Common myeloid progenitor, CD34-positive (primary cell): ENCODE results near the gene MUSK.
A peak's percentile ranks its signal among the peaks of the same experiment; 100 is the strongest.
"Not testable (repeated sequence)": the region's sequence is repeated elsewhere in the genome, so short reads cannot be mapped to it uniquely, and the experiment has no call there.

Source experiments
- CTCF ChIA-PET: fragments of 350-600 bp; sonication (Branson Sonifier 250); formaldehyde crosslinking; loops from one replicate; lab custom pipeline; 2021; ENCODE audit warnings: antibody characterized with exemption; lab: Charles Lee
- POLR2A ChIA-PET: fragments of 350-600 bp; sonication (Branson Sonifier 250); formaldehyde crosslinking; loops from one replicate; lab custom pipeline; 2021; ENCODE audit warnings: antibody characterized with exemption; lab: Charles Lee
- DNase-seq, 3 donors: peaks; one replicate each; pipeline versions ENCODE4 v3.0.0 to v3.0.0-alpha.2; 2013
- H3K27ac ChIP-seq, 2 experiments: 1 replicate in 1 of 2; 2 replicates in 1 of 2; pipeline ENCODE4 v1.7.0; 2013; ENCODE audit warnings: inconsistent platforms in 2 of 2, low read length in 2 of 2, mild to moderate bottlenecking in 2 of 2, low read depth in 1 of 2, moderate library complexity in 1 of 2; ENCODE audit not compliant: severe bottlenecking in 2 of 2, insufficient read depth in 1 of 2, poor library complexity in 1 of 2
- H3K27me3 ChIP-seq, 5 experiments: replicated peaks in 2 of 5; 1 replicate in 3 of 5; 2 replicates in 2 of 5; pipeline versions ENCODE4 v1.6.1 to v1.7.0; 2013; ENCODE audit warnings: low read length in 4 of 5, mild to moderate bottlenecking in 2 of 5, moderate library complexity in 2 of 5, inconsistent platforms in 1 of 5; ENCODE audit not compliant: insufficient read depth in 5 of 5, control insufficient read depth in 4 of 5
- H3K36me3 ChIP-seq, 4 experiments: 1 replicate in 2 of 4; 2 replicates in 2 of 4; pipeline versions ENCODE4 v1.6.1 to v1.7.0; 2013; ENCODE audit warnings: low read length in 3 of 4, control low read depth in 1 of 4, mild to moderate bottlenecking in 1 of 4; ENCODE audit not compliant: control insufficient read depth in 4 of 4, insufficient read depth in 4 of 4
- H3K4me1 ChIP-seq, 4 experiments: 1 replicate in 3 of 4; 2 replicates in 1 of 4; pipeline versions ENCODE4 v1.6.1 to v1.7.1; 2013; ENCODE audit warnings: low read length in 3 of 4, mild to moderate bottlenecking in 3 of 4, control low read depth in 1 of 4, inconsistent platforms in 1 of 4, moderate library complexity in 1 of 4; ENCODE audit not compliant: control insufficient read depth in 4 of 4, insufficient read depth in 4 of 4; ENCODE audit errors: control extremely low read depth in 1 of 4
- H3K4me3 ChIP-seq, 7 experiments: 1 replicate in 4 of 7; 2 replicates in 3 of 7; pipeline versions ENCODE4 v1.5.1 to v1.7.0; 2013; ENCODE audit warnings: mild to moderate bottlenecking in 7 of 7, low read length in 6 of 7, moderate library complexity in 6 of 7, inconsistent platforms in 2 of 7, low read depth in 2 of 7, control low read depth in 1 of 7; ENCODE audit not compliant: insufficient read depth in 4 of 7, control insufficient read depth in 1 of 7; ENCODE audit errors: extremely low read depth in 1 of 7
- H3K9me3 ChIP-seq, 5 experiments: 1 replicate in 4 of 5; 2 replicates in 1 of 5; pipeline versions ENCODE4 v1.6.1 to v1.7.1; 2013; ENCODE audit warnings: low read length in 4 of 5, mild to moderate bottlenecking in 2 of 5, inconsistent platforms in 1 of 5, low read depth in 1 of 5, moderate library complexity in 1 of 5; ENCODE audit not compliant: control insufficient read depth in 4 of 5, insufficient read depth in 2 of 5; ENCODE audit errors: control extremely low read depth in 1 of 5
- WGBS: methylation state at CpG from one replicate; pipeline ENCODE4 v1.1.5; 2013; ENCODE audit not compliant: insufficient coverage; 5-methylcytosine and 5-hydroxymethylcytosine counted together

MUSK gene

DNA sequence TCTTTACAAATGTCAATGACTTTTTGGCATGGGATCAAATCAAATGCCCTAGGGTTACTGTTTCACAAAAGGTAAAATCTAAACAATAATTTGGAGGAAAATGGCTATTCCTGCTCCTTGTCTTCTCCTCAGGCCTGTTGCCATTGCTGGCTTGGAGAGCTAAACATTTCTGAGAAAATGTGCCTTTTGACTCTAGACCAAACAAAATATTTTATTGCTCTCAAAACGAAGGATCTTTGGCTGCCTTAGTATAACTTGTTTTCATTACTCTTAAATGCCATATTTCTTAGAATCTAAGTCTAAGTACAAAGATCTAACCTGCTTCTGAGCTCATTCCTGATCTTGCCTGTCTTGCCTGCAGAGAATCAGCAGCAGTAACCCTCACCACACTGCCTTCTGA lies 116.6 kb downstream of the MUSK start:
- DNase-seq, result no peak
- Histone ChIP-seq H3K4me3 (no peak overlapping the region), H3K36me3 (no peaks in the 10 kb centered on the region), H3K27me3 (no peaks in the 10 kb centered on the region), H3K9me3 (peaks cover 0 to 4% (median 0%) of the 10 kb centered on the region in 5 experiments), H3K4me1 (no peaks in the 10 kb centered on the region), H3K27ac (no peak overlapping the region)
- POLR2A ChIA-PET, result no interaction called here
- 100% methylated on average over 1 of the region's 1 CpG for WGBS
- CTCF ChIA-PET, result no interaction called here

DNA sequence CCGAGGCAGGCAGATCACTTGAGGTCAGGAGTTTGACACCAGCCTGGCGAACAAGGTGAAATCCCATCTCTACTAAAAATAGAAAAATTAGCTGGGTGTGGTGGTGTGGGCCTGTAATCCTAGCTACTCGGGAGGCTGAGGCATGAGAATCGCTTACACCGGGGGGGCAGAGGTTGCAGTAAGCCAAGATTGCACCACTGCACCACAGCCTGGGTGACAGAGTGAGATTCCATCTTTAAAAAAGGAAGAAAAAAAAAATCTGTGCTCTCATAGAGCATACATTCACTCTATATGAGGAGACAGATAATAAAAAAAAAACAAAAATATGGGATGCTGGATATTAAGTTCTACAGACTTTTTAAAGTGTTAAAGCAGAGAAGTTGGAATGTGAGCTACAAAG lies 119.8 kb downstream of the MUSK start:
- H3K4me1 ChIP-seq, H3K27ac ChIP-seq, H3K9me3 ChIP-seq, H3K4me3 ChIP-seq, H3K36me3 ChIP-seq, DNase-seq, CTCF ChIA-PET, H3K27me3 ChIP-seq: not testable (repeated sequence)
- 95% methylated on average over 3 of the region's 5 CpGs for WGBS
- POLR2A ChIA-PET, result interaction anchor here (0.6 kb wide), 1 partner anchor 1713 kb away, joined by 4 read pairs; no protein-coding TSS in a partner anchor

- peaks cover 0 to 4% (median 0%) of the 10 kb centered on the region in 5 experiments for H3K9me3 ChIP-seq
- ChIA-PET CTCF (no interaction called here), POLR2A (no interaction called here)
- DNase-seq, result no peak
- no peaks in the 10 kb centered on the region for H3K4me1 ChIP-seq
- H3K4me3 ChIP-seq, result no peak overlapping the region
- H3K27ac ChIP-seq, result no peak overlapping the region
- no peaks in the 10 kb centered on the region for H3K27me3 ChIP-seq
- H3K36me3 ChIP-seq, result no peaks in the 10 kb centered on the region
These were observed 120.3 kb downstream of the MUSK start for GRCh38 chr9:110788871-110789270.

GRCh38 chr9:110797611-110798010 lies 129.0 kb downstream of the MUSK start:
- Histone ChIP-seq H3K27me3 (no peaks in the 10 kb centered on the region), H3K9me3 (no peaks in the 10 kb centered on the region), H3K4me1 (peaks cover 0 to 16% (median 0%) of the 10 kb centered on the region in 4 experiments), H3K27ac (no peak overlapping the region), H3K36me3 (no peaks in the 10 kb centered on the region), H3K4me3 (no peak overlapping the region)
- DNase-seq, result no peak
- POLR2A ChIA-PET, result no interaction called here
- CTCF ChIA-PET, result no interaction called here
- 50% methylated on average over 2 of the region's 2 CpGs for WGBS

GRCh38 chr9:110799396-110799795 lies 130.8 kb downstream of the MUSK start:
- H3K27ac ChIP-seq, result no peak overlapping the region
- POLR2A ChIA-PET, result no interaction called here
- no peak overlapping the region for H3K4me3 ChIP-seq
- H3K4me1 ChIP-seq, result peaks cover 0 to 17% (median 0%) of the 10 kb centered on the region in 4 experiments
- no peaks in the 10 kb centered on the region for H3K27me3 ChIP-seq
- DNase-seq, result no peak
- CTCF ChIA-PET, result no interaction called here
- WGBS, result 90% methylated on average over 2 of the region's 2 CpGs
- H3K36me3 ChIP-seq, result no peaks in the 10 kb centered on the region
- no peaks in the 10 kb centered on the region for H3K9me3 ChIP-seq

- Histone ChIP-seq H3K9me3 (no peaks in the 10 kb centered on the region), H3K27me3 (no peaks in the 10 kb centered on the region), H3K4me1 (peaks cover 0 to 17% (median 0%) of the 10 kb centered on the region in 4 experiments), H3K36me3 (no peaks in the 10 kb centered on the region), H3K27ac (no peak overlapping the region), H3K4me3 (no peak overlapping the region)
- no CpG with 5 or more reads among the region's 1 CpG for WGBS
- ChIA-PET CTCF (interaction anchor here (0.7 kb wide), 1 partner anchor 11 kb away, joined by 3 read pairs; no protein-coding TSS in a partner anchor), POLR2A (no interaction called here)
- peak; percentile 15 to 71 (median 58) for DNase-seq
These were observed 132.8 kb downstream of the MUSK start for GRCh38 chr9:110801426-110801825.

- ChIA-PET CTCF (no interaction called here), POLR2A (no interaction called here)
- Histone ChIP-seq H3K4me1 (peaks cover 0 to 17% (median 0%) of the 10 kb centered on the region in 4 experiments), H3K27ac (no peak overlapping the region), H3K27me3 (no peaks in the 10 kb centered on the region), H3K36me3 (no peaks in the 10 kb centered on the region), H3K9me3 (no peaks in the 10 kb centered on the region), H3K4me3 (no peak overlapping the region)
- WGBS, result 93% methylated on average over 5 of the region's 6 CpGs
- no peak for DNase-seq
These were observed 133.9 kb downstream of the MUSK start for GRCh38 chr9:110802416-110803035.
